ENCODE results near the gene USP36. TPM values are rescaled to one million over a fixed set of nuclear protein-coding genes. Genes with fewer than 3 reads are reported as not detected.

USP36 gene
- total RNA-seq, 4 donors from 2014 or later = 28.5 to 96.5 (median 63.5) TPM

DNA sequence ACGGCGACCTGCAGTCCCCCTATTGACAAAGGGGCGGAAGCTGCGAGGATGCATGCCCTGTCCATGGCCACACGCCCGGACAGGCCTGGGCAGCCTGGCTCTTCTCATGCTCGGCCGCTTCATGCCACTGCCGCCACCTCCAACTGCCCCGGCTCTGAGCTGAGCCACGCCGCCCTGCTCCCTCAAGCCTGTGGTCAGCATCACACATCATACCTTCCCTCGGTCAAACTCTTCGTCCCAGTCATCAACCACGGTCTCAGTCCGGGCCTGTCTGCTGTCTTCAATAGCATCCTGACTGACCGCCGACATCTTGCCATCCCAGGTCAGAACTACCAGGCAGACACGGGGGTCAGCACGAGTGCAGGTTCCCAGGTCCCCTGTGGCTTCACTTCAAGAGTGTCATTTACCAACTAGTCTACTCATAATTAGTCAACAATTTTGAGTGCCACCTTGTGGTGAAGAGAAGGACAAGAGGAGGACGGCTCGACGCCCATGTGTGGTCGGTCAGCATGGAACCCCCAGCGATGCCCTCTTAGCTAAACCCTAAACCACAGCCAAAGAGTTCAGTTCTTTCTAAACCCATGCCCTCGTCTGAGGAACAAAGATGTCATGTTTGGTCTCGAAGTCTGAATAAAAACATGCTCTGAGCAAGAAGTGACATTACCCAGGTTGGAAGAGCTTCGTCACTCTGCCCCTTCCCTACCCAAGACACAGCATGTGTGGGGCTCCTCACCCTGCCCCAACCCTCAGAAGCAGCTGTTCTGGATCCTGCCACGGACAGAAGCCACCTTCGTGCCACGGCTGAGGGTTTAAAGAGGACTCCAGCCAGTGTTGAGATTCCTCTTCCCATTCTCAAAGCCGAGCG lies 41.7 kb downstream of the USP36 start:
- no peak overlapping the region for H3K27ac ChIP-seq
- no peak overlapping the region for H3K4me3 ChIP-seq
- H3K4me1 ChIP-seq = no peaks in the 10 kb centered on the region
- in situ Hi-C loops (cut with MboI; ENCODE audit: low pct_ligation_motif_present in 1 of 4, low pct_unique_long_range_greater_than_20kb in 1 of 4, low sequenced_read_pairs in 3 of 4) = no loop called here
- no peaks in the 10 kb centered on the region for H3K9me3 ChIP-seq
- TF ChIP-seq POLR2AphosphoS5 (IDR thresholded peaks at IDR 0.05) (no peak), EP300 (IDR thresholded peaks at IDR 0.05; ENCODE audit: low read depth) (no peak), POLR2A (IDR thresholded peaks at IDR 0.05) (no peak)
- TF ChIP-seq, protein P1, sequence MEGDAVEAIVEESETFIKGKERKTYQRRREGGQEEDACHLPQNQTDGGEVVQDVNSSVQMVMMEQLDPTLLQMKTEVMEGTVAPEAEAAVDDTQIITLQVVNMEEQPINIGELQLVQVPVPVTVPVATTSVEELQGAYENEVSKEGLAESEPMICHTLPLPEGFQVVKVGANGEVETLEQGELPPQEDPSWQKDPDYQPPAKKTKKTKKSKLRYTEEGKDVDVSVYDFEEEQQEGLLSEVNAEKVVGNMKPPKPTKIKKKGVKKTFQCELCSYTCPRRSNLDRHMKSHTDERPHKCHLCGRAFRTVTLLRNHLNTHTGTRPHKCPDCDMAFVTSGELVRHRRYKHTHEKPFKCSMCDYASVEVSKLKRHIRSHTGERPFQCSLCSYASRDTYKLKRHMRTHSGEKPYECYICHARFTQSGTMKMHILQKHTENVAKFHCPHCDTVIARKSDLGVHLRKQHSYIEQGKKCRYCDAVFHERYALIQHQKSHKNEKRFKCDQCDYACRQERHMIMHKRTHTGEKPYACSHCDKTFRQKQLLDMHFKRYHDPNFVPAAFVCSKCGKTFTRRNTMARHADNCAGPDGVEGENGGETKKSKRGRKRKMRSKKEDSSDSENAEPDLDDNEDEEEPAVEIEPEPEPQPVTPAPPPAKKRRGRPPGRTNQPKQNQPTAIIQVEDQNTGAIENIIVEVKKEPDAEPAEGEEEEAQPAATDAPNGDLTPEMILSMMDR (IDR thresholded peaks at IDR 0.05) = peak; percentile 31 to 36 (median 34)
- WGBS, 2 donors (ENCODE audit: low coverage in 1 of 2) = 81 to 85% methylated on average over 15 to 33 of the region's 33 CpGs
- H3K27me3 ChIP-seq = no peaks in the 10 kb centered on the region
- intact Hi-C loops (cut with DNase I; ENCODE audit: low total_unique reads) = loop anchor here (5.0 kb wide), 1 partner anchor 302 kb away; no protein-coding TSS in a partner anchor
- peaks cover 0 to 37% (median 14%) of the 10 kb centered on the region in 4 donors for H3K36me3 ChIP-seq
- DNase-seq = no peak

DNA sequence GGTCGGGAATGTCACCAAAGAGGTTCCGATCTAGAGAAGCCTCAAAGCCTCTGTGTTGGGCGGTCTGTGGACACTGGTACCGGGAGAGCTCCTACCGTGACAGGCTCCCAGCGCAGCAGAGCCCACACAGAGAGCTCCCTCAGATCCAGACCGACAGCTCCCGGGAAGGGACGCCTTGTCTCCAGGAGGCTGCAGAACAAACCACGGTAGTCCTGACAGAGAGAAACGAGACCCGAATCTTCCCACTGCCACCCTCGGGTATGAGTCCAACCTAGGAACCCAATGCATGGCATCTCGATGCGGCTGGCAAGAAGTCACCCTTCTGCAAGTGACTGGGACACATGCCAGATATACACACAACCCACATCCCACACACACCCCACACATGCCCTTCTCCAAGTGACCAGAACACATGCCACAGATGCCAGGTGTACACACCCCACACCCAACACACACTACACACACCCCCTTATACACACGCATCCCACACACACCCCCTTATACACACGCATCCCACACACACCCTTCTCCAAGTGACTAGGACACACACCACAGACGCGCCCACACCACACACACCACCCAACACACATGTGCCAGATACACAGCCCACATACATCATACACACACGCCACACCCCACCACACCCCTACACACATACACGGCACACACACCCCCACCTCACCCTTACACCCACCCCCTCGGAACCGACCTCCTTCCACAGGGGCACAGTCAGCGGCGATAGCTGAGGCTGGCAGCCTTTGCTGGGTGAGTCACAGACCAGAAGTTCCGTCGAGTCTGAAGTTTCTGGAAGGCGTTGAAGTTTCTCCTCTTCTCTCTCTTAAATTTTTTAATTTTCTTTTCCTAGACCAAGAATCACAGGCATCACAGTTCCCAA lies 42.7 kb downstream of the USP36 start:
- Histone ChIP-seq H3K4me3 (no peak overlapping the region), H3K36me3 (peaks cover 0 to 32% (median 11%) of the 10 kb centered on the region in 4 donors), H3K9me3 (no peaks in the 10 kb centered on the region), H3K4me1 (no peaks in the 10 kb centered on the region), H3K27me3 (no peaks in the 10 kb centered on the region), H3K27ac (no peak overlapping the region)
- DNase-seq = no peak
- 86 to 88% methylated on average over 12 to 28 of the region's 28 CpGs for WGBS, 2 donors (ENCODE audit: low coverage in 1 of 2)
- intact Hi-C loops (cut with DNase I; ENCODE audit: low total_unique reads) = loop anchor here (5.0 kb wide), 1 partner anchor 301 kb away; no protein-coding TSS in a partner anchor
- in situ Hi-C loops (cut with MboI; ENCODE audit: low pct_ligation_motif_present in 1 of 4, low pct_unique_long_range_greater_than_20kb in 1 of 4, low sequenced_read_pairs in 3 of 4) = no loop called here
- TF ChIP-seq POLR2AphosphoS5 (IDR thresholded peaks at IDR 0.05) (no peak), POLR2A (IDR thresholded peaks at IDR 0.05) (no peak), EP300 (IDR thresholded peaks at IDR 0.05; ENCODE audit: low read depth) (no peak)
- TF ChIP-seq, protein P1 (IDR thresholded peaks at IDR 0.05) = no peak

DNA sequence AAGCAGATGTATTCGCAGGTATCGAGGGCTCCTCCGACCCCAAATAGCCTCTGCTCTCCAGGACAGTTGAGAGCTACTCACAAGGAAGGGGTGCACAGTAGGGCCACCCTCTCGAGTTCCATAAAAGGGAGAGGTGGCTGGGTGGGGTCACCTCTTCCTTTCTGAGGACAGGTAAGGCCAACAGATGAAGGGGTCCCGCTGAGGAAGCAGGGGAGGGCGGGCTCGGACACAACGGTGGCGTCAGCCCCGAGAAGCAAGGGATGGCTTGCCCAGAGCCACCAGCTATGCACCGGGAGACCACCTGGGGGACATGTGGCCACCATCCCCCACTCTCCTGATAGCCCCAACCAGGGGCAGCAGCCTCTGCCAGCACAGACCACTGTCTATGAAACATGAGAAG lies 43.4 kb downstream of the USP36 start:
- 87% methylated on average over 11 of the region's 11 CpGs; no CpG with 5 or more reads in 1 of the 2 donors for WGBS, 2 donors (ENCODE audit: low coverage in 1 of 2)
- no peak overlapping the region for H3K4me3 ChIP-seq
- H3K4me1 ChIP-seq = no peaks in the 10 kb centered on the region
- DNase-seq = no peak
- H3K9me3 ChIP-seq = no peaks in the 10 kb centered on the region
- H3K27ac ChIP-seq = no peak overlapping the region
- in situ Hi-C loops (cut with MboI; ENCODE audit: low pct_ligation_motif_present in 1 of 4, low pct_unique_long_range_greater_than_20kb in 1 of 4, low sequenced_read_pairs in 3 of 4) = no loop called here
- no peaks in the 10 kb centered on the region for H3K27me3 ChIP-seq
- intact Hi-C loops (cut with DNase I; ENCODE audit: low total_unique reads) = loop anchor here (5.0 kb wide), 1 partner anchor 300 kb away; no protein-coding TSS in a partner anchor
- peaks cover 0 to 32% (median 8%) of the 10 kb centered on the region in 4 donors for H3K36me3 ChIP-seq
- TF ChIP-seq, protein P1 (IDR thresholded peaks at IDR 0.05) = no peak
- no peak for TF ChIP-seq POLR2A (IDR thresholded peaks at IDR 0.05)
- no peak for TF ChIP-seq POLR2AphosphoS5 (IDR thresholded peaks at IDR 0.05)
- no peak for TF ChIP-seq EP300 (IDR thresholded peaks at IDR 0.05; ENCODE audit: low read depth)

DNA sequence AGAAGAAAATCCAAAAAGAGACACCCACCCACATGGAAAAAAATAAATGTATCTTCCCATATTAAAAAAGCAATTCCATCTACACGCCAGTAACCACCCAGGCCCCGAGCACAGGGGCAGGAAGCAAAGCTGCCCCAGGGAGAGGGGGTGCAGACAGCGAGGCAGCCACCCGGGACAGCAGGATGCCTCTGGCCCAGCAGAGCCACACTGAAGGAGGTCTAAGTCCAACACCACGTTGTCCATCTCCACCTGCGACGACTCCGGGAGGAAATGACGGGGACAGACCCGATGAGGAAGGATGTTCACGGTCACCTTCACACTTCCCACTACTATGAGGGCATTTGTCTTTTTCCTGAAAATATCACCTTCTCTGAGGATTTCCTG lies 44.1 kb downstream of the USP36 start:
- H3K9me3 ChIP-seq = no peaks in the 10 kb centered on the region
- H3K4me1 ChIP-seq = peaks cover 0 to 3% (median 0%) of the 10 kb centered on the region in 4 donors
- H3K36me3 ChIP-seq = peaks cover 0 to 32% (median 8%) of the 10 kb centered on the region in 4 donors
- no peak overlapping the region for H3K4me3 ChIP-seq
- no peak overlapping the region for H3K27ac ChIP-seq
- no peak for DNase-seq
- no peaks in the 10 kb centered on the region for H3K27me3 ChIP-seq
- no peak for TF ChIP-seq POLR2A (IDR thresholded peaks at IDR 0.05)
- TF ChIP-seq, protein P1 (IDR thresholded peaks at IDR 0.05) = no peak
- no peak for TF ChIP-seq POLR2AphosphoS5 (IDR thresholded peaks at IDR 0.05)
- no peak for TF ChIP-seq EP300 (IDR thresholded peaks at IDR 0.05; ENCODE audit: low read depth)
- in situ Hi-C loops (cut with MboI; ENCODE audit: low pct_ligation_motif_present in 1 of 4, low pct_unique_long_range_greater_than_20kb in 1 of 4, low sequenced_read_pairs in 3 of 4) (no loop called here), intact Hi-C loops (cut with DNase I; ENCODE audit: low total_unique reads) (loop anchor here (5.0 kb wide), 1 partner anchor 299 kb away; no protein-coding TSS in a partner anchor)
- 87% methylated on average over 11 of the region's 11 CpGs; no CpG with 5 or more reads in 1 of the 2 donors for WGBS, 2 donors (ENCODE audit: low coverage in 1 of 2)
